Endodermal cell (in vitro differentiated cells): Measurements from ENCODE around the gene UMODL1. TPM values are rescaled to one million over a fixed set of nuclear protein-coding genes. Genes with fewer than 3 reads are reported as not detected.

Experiments used
- DNase-seq: peaks from one replicate; pipeline ENCODE4 v3.0.0-alpha.2; 2017
- H3K27ac ChIP-seq: 2 replicates; pipeline ENCODE4 v1.5.1; 2013; ENCODE audit warnings: mild to moderate bottlenecking, low read depth, low read length, moderate library complexity
- H3K27me3 ChIP-seq: 2 replicates; pipeline ENCODE4 v1.6.1; 2013; ENCODE audit warnings: mild to moderate bottlenecking, low read length, moderate library complexity; ENCODE audit not compliant: insufficient read depth, control insufficient read depth, poor library complexity, severe bottlenecking
- H3K36me3 ChIP-seq: 2 replicates; pipeline ENCODE4 v1.7.0; 2013; ENCODE audit warnings: mild to moderate bottlenecking, low read length, moderate library complexity; ENCODE audit not compliant: control insufficient read depth, insufficient read depth
- H3K4me1 ChIP-seq: one replicate; pipeline ENCODE4 v1.7.0; 2013; ENCODE audit warnings: low read length; ENCODE audit not compliant: control insufficient read depth, insufficient read depth
- H3K4me3 ChIP-seq: 2 replicates; pipeline ENCODE4 v1.5.1; 2013; ENCODE audit warnings: mild to moderate bottlenecking, low read length, moderate library complexity
- H3K9ac ChIP-seq: 2 replicates; pipeline ENCODE4 v1.6.1; 2013; ENCODE audit warnings: mild to moderate bottlenecking, low read length, moderate library complexity; ENCODE audit not compliant: poor library complexity, severe bottlenecking; ENCODE audit errors: extremely low read depth
- H3K9me3 ChIP-seq: 2 replicates; pipeline ENCODE4 v1.6.1; 2013; ENCODE audit warnings: mild to moderate bottlenecking, low read length, moderate library complexity; ENCODE audit not compliant: control insufficient read depth
- H3K27ac Mint-ChIP-seq: 2 replicates; pipeline ENCODE4 v1.8.0; 2020; ENCODE audit warnings: mixed read lengths
- H3K27me3 Mint-ChIP-seq: 2 replicates; pipeline ENCODE4 v1.8.0; 2021; ENCODE audit warnings: mild to moderate bottlenecking, mixed read lengths; ENCODE audit not compliant: insufficient read depth
- H3K36me3 Mint-ChIP-seq: 2 replicates; pipeline ENCODE4 v1.8.0; 2020; ENCODE audit warnings: low read depth, mixed read lengths
- H3K4me1 Mint-ChIP-seq: 2 replicates; pipeline ENCODE4 v1.8.0; 2020; ENCODE audit warnings: mixed read lengths
- H3K4me3 Mint-ChIP-seq: 2 replicates; pipeline ENCODE4 v1.8.0; 2020; ENCODE audit warnings: mild to moderate bottlenecking, moderate library complexity, mixed read lengths
- H3K9me3 Mint-ChIP-seq: 2 replicates; pipeline ENCODE4 v1.8.0; 2020; ENCODE audit warnings: mild to moderate bottlenecking, mixed read lengths
- CTCF ChIP-seq: fragments of 200-600 bp; sonication (generic); conservative IDR thresholded peaks from 2 replicates; pipeline ENCODE4 v1.5.0; 2021; ENCODE audit warnings: antibody characterized with exemption, mild to moderate bottlenecking
- WGBS, 2 experiments: methylation state at CpG; one replicate each; pipeline versions ENCODE4 v1.1.5 to v1.1.7; 2013; ENCODE audit warnings: missing lambda C conversion rate in 2 of 2, mixed read lengths in 1 of 2; ENCODE audit not compliant: insufficient coverage in 1 of 2, insufficient read length in 1 of 2; 5-methylcytosine and 5-hydroxymethylcytosine counted together
- total RNA-seq, 2 donors: library from RNA; stranded (reverse); fragmentation: NEBNext Ultra II Directional in 1 of 2; extraction: Animal tissue kit (Norgen Biotek cat#: 25700) in 1 of 2; gene quantifications; 2 replicates in 1 of 2; 3 replicates in 1 of 2; pipeline ENCODE4 v1.2.1, GENCODE V29; 2021

Gene UMODL1
- total RNA-seq, 2 donors from 2014 or later, result 0.24 to 0.49 TPM

- Mint-ChIP-seq H3K4me1 (peaks cover 45% of the 10 kb centered on the region), H3K27me3 (peaks cover 2% of the 10 kb centered on the region), H3K9me3 (no peaks in the 10 kb centered on the region), H3K27ac (no peak overlapping the region), H3K4me3 (no peak overlapping the region), H3K36me3 (no peaks in the 10 kb centered on the region)
- Histone ChIP-seq H3K4me1 (peaks cover 18% of the 10 kb centered on the region), H3K4me3 (no peak overlapping the region), H3K9me3 (no peaks in the 10 kb centered on the region), H3K27ac (no peak overlapping the region), H3K9ac (no peak overlapping the region), H3K36me3 (no peaks in the 10 kb centered on the region), H3K27me3 (no peaks in the 10 kb centered on the region)
- 92 to 98% methylated on average over 14 to 15 of the region's 15 CpGs for WGBS, 2 experiments
- no peak for TF ChIP-seq CTCF
- no peak for DNase-seq
These were observed 11.0 kb upstream of the UMODL1 start for GRCh38 chr21:42060166-42060565.

GRCh38 chr21:42061195-42061985 is 9.7 kb upstream of the UMODL1 start:
- Mint-ChIP-seq H3K27ac (no peak overlapping the region), H3K9me3 (no peaks in the 10 kb centered on the region), H3K4me1 (peaks cover 46% of the 10 kb centered on the region), H3K36me3 (no peaks in the 10 kb centered on the region), H3K4me3 (no peak overlapping the region), H3K27me3 (peaks cover 2% of the 10 kb centered on the region)
- Histone ChIP-seq H3K4me1 (peaks cover 19% of the 10 kb centered on the region), H3K9me3 (no peaks in the 10 kb centered on the region), H3K4me3 (no peak overlapping the region), H3K27ac (no peak overlapping the region), H3K27me3 (no peaks in the 10 kb centered on the region), H3K36me3 (no peaks in the 10 kb centered on the region), H3K9ac (no peak overlapping the region)
- DNase-seq, result no peak
- WGBS, 2 experiments, result 91 to 92% methylated on average over 15 to 20 of the region's 20 CpGs
- TF ChIP-seq CTCF, result no peak

- Histone ChIP-seq H3K9me3 (no peaks in the 10 kb centered on the region), H3K9ac (no peak overlapping the region), H3K4me3 (no peak overlapping the region), H3K27ac (no peak overlapping the region), H3K27me3 (no peaks in the 10 kb centered on the region), H3K36me3 (no peaks in the 10 kb centered on the region), H3K4me1 (peaks cover 19% of the 10 kb centered on the region)
- TF ChIP-seq CTCF, result no peak
- Mint-ChIP-seq H3K27me3 (peaks cover 2% of the 10 kb centered on the region), H3K4me1 (peaks cover 44% of the 10 kb centered on the region), H3K27ac (no peak overlapping the region), H3K4me3 (no peak overlapping the region), H3K9me3 (no peaks in the 10 kb centered on the region), H3K36me3 (no peaks in the 10 kb centered on the region)
- DNase-seq, result no peak
- 88 to 92% methylated on average over 6 of the region's 6 CpGs for WGBS, 2 experiments
These were observed 9.2 kb upstream of the UMODL1 start for GRCh38 chr21:42061986-42062235.
